Type B pancreatic cell (in vitro differentiated cells): ENCODE data around the gene TPGS2. TPM values are rescaled to one million over a fixed set of nuclear protein-coding genes. Genes with fewer than 3 reads are reported as not detected.

Experiments
- DNase-seq: peaks from one replicate; pipeline ENCODE4 v3.0.0; 2021; ENCODE audit warnings: mixed read lengths; ENCODE audit not compliant: unreplicated experiment; ENCODE audit errors: extremely low spot score
- H3K27ac Mint-ChIP-seq: 2 replicates; pipeline ENCODE4 v1.8.0; 2021; ENCODE audit warnings: mild to moderate bottlenecking, mixed read lengths
- H3K27me3 Mint-ChIP-seq: 2 replicates; pipeline ENCODE4 v1.8.0; 2021; ENCODE audit warnings: mixed read lengths
- H3K36me3 Mint-ChIP-seq: 2 replicates; pipeline ENCODE4 v1.8.0; 2021; ENCODE audit warnings: mixed read lengths
- H3K4me1 Mint-ChIP-seq: one replicate; pipeline ENCODE4 v1.8.0; 2021; ENCODE audit warnings: mixed read lengths; ENCODE audit not compliant: unreplicated experiment
- H3K4me3 Mint-ChIP-seq: 2 replicates; pipeline ENCODE4 v1.8.0; 2021; ENCODE audit warnings: mild to moderate bottlenecking, mixed read lengths
- H3K9me3 Mint-ChIP-seq: 2 replicates; pipeline ENCODE4 v1.8.0; 2021; ENCODE audit warnings: mixed read lengths
- CTCF ChIP-seq: fragments of 200-600 bp; sonication (generic); conservative IDR thresholded peaks from 2 replicates; pipeline ENCODE4 v1.5.0; 2021; ENCODE audit warnings: antibody characterized with exemption, mild to moderate bottlenecking
- total RNA-seq: library from RNA; stranded (reverse); gene quantifications from 2 replicates; pipeline ENCODE4 v1.2.1, GENCODE V29; 2021; ENCODE audit warnings: low replicate concordance

TPGS2 gene
- total RNA-seq, 1 donor from 2014 or later: 121 TPM

- TF ChIP-seq CTCF: no peak
- no peak overlapping the region for H3K27ac Mint-ChIP-seq
- H3K9me3 Mint-ChIP-seq: no peaks in the 10 kb centered on the region
- H3K4me3 Mint-ChIP-seq: no peak overlapping the region
- H3K27me3 Mint-ChIP-seq: no peaks in the 10 kb centered on the region
- H3K36me3 Mint-ChIP-seq: no peaks in the 10 kb centered on the region
- H3K4me1 Mint-ChIP-seq: no peaks in the 10 kb centered on the region
- no peak for DNase-seq
These were observed 53.4 kb downstream of the TPGS2 start for GRCh38 chr18:36775396-36775795.

- H3K9me3 Mint-ChIP-seq: no peaks in the 10 kb centered on the region
These were observed 56.5 kb downstream of the TPGS2 start for GRCh38 chr18:36772241-36772723.

GRCh38 chr18:36771245-36771644, 57.6 kb downstream of the TPGS2 start:
- DNase-seq: no peak
- H3K27ac Mint-ChIP-seq: no peak overlapping the region

More at GRCh38 chr18:36772241-36772723, 56.5 kb downstream of the TPGS2 start:
- Mint-ChIP-seq H3K4me1 (no peaks in the 10 kb centered on the region), H3K4me3 (no peak overlapping the region), H3K27ac (no peak overlapping the region), H3K36me3 (no peaks in the 10 kb centered on the region), H3K27me3 (no peaks in the 10 kb centered on the region)
- no peak for DNase-seq
- TF ChIP-seq CTCF: no peak

GRCh38 chr18:36770315-36770946, 58.4 kb downstream of the TPGS2 start:
- DNase-seq: no peak
- H3K4me1 Mint-ChIP-seq: no peaks in the 10 kb centered on the region
- TF ChIP-seq CTCF: no peak
- no peaks in the 10 kb centered on the region for H3K36me3 Mint-ChIP-seq
- no peaks in the 10 kb centered on the region for H3K9me3 Mint-ChIP-seq
- H3K4me3 Mint-ChIP-seq: no peak overlapping the region
- H3K27ac Mint-ChIP-seq: no peak overlapping the region
- no peaks in the 10 kb centered on the region for H3K27me3 Mint-ChIP-seq

More at GRCh38 chr18:36771245-36771644, 57.6 kb downstream of the TPGS2 start:
- no peaks in the 10 kb centered on the region for H3K9me3 Mint-ChIP-seq
- H3K27me3 Mint-ChIP-seq: no peaks in the 10 kb centered on the region
- no peak overlapping the region for H3K4me3 Mint-ChIP-seq
- no peaks in the 10 kb centered on the region for H3K4me1 Mint-ChIP-seq
- no peak for TF ChIP-seq CTCF
- H3K36me3 Mint-ChIP-seq: no peaks in the 10 kb centered on the region

- H3K4me1 Mint-ChIP-seq: no peaks in the 10 kb centered on the region
- DNase-seq: no peak
- no peak overlapping the region for H3K4me3 Mint-ChIP-seq
These were observed 59.0 kb downstream of the TPGS2 start for GRCh38 chr18:36769611-36770314.

More at GRCh38 chr18:36769611-36770314, 59.0 kb downstream of the TPGS2 start:
- TF ChIP-seq CTCF: peak; percentile 39
- Mint-ChIP-seq H3K27me3 (no peaks in the 10 kb centered on the region), H3K9me3 (no peaks in the 10 kb centered on the region), H3K27ac (no peak overlapping the region), H3K36me3 (no peaks in the 10 kb centered on the region)
